Measurements from ENCODE around the gene ATAD3A.

ATAD3A gene

DNA sequence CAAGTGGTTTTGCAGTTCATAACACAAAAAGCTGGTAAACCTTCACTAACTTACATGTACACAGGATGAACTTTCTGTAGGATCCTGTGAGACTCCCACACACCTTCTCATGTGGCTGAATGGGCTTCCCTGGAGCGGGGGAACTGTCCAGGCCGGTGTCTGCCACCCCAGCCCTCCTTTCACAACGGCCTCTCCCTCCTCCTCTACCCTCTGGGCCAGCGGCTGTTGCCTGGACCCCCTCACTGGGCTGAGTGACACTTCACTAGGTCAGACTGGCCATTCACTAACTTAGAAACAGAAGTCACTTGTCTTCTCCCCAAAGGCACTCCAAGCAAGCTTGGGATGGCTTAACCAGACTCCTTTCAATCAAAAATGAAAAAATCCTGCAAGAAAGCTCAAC is 46.6 kb downstream of the ATAD3A start:
- no peak for DNase-seq

DNA sequence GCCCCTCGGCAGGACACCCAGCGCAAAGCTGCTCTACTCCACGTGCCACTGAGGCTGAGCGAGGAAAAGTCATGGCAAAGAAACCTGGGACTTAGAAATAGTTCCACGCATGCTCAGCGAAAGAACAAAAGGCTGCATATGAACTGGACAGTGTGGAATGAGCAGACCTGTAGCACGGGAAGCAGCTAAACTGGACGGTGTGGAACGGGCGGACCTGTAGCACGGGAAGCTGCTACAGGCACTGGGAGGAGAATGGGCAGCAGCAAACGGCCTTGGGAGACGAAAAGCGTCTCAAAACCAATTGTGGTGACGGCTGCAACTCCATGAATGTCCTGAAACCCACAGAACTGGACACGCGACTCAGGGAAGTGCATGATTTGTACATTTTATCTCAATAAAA is 47.1 kb downstream of the ATAD3A start:
- no peak for DNase-seq

DNA sequence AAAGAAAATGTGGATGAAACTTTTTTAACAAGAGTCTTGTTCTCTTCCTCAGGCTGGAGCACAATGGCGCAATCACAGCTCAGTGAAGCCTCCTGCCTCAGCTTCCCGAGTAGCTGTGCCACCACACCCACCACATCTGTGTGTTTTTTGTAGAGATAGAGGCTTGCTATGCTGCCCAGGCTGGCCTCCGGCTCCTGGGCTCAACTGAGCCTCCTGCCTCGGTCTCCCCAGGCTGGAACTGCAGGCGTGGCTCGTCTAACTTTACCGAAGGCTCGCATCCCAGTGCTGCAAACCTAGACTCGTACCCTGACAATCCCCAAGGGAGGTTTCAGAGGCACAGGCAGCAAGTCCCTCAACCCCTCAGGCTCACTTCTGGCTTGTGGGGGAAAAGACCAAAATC is 48.2 kb downstream of the ATAD3A start:
- no peak for DNase-seq

DNA sequence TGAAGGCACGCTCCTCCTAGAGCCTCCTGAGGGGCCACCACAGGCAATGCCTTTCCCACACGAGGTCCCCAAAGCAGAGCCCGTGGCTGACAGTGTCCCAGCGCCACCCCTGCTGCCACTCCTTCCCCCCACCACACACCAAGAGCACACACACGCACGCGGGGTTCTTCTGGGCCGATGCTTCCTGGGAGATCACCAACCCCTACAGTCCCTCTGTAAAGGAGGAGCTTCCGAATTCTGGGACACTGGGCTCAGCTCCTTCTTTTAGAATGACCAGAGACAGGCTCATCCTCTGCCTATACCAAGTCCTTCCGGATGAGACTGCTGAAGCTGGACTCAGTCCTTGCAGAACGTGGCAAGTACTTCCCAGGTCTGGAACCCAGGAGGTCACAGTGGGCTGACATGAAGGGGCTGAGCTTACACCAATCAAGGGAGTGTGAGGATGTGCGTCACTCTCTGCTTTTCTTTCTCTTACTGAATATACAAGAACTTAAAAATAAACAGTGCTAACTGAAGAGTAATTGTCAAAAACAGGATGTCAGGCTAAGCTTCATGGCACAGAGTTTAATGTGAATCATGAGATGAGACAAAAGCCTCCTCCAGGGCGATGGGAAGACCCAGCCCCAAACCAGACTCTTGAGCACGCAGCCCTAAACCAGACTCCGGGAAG is 50.0 kb downstream of the ATAD3A start:
- no peak for DNase-seq

DNA sequence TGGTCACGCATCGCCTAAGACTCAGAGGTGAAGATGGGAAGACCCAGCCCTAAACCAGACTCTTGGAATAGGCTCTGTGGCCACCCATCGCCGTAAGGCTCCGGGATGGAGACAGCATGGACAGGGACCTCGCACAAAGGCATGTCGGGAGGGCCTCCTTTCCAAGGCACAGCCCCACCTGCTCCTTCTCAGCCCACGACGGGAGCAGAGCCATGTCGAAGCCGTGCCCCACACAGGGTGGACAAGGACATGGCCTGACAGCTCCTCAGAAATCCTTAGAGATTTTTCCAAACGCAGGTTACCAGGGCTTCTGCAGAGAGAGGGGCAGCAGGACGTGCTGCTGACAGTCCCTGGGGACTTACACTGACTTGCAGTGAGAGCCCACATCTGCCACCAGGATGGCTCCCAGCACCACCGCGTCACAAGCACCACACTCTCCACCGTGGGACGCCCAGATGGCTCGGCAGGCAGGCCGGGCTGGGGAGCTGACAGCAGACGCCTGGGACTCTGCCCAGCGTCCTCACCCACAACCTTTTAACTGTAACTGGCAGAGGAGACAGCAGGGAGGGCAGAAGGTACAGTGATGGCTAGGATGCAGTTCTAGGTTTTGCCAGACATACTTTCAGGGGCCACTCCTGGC is 50.7 kb downstream of the ATAD3A start:
- DNase-seq: no peak

DNA sequence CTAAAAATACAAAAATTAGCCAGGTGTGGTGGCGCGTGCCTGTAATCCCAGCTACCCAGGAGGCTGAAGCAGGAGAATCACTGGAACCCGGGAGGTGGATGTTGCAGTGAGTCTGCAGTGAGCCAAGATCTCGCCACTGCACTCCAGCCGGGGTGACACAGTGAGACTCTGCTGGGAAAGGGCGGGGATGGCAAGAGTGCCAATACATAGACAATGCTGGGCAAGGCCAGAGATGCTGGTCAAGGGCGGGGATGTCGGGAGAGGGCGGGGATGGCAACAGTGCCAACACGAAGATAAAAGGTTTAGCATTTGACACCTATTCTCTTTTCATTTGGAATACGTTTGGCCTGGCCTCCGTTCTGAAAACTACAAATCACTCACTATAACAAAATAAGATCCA is 51.7 kb downstream of the ATAD3A start:
- DNase-seq: no peak

DNA sequence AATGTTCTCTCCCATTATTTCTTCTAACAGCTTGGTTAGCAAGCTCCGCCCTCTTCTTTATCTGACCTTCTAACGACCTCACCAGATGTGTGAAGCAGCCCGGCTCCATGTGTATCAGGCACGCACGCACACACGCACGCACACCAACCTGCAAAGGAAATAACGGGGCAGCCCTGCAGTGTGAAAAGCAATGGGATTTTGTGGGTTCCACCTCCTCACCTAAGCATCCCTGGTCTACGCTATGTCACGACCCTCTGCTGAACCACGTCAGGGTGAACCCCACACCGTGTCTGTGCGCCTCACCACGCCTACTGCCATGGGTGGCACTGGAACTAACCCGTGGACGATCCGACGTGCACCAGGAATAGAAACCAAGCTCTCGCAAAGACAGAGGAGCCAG is 52.3 kb downstream of the ATAD3A start:
- DNase-seq: no peak

DNA sequence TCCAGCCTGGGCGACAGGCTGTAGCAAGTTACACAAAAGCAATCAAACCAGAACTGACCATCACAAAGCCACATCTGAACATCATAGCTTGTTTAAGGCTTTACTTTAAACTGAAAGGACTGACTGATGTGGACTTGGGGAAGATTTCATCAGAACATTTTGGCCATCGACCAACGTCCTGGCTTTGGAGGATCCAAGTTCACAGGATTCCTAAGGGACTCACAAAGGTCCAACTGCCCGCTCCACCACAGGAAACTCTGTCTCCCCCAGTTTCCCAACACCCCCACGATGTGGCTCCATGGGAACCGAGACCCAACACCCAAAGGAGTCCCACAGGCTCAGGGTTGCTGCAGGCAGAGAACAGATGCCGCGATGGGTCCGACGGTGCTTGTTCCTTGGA is 53.4 kb downstream of the ATAD3A start:
- DNase-seq: no peak

DNA sequence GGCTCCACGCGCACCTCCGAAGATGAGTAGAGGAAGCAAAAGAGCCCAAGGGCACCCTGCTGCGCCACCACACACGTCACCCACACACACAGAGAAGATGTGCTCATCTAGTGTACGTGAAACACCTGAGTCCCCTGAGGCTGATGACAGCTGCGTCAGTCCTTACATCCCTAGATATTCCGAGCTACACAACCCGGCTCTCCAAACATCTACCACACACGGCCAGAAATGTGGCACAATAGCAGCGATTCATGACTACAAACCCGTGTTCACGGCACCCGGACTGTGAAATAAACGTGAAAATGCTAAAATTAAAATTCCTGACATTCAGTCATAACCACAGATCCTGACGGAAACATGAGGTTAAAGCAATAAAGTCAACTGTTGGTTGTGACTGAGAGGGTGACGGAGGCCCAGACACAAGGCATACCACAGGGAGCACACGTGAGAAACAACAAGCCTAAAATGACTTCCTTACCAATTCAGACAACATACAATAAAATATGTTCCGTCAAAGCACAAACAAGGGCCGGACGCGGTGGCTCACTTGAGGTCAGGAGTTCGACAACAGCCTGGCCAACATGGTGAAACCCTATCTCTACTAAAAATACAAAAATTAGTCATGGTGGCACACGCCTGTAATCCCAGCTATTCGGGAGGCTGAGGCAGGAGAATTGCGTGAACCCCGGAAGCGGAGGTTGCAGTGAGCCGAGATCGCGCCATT is 55.4 kb downstream of the ATAD3A start:
- no peak for DNase-seq

DNA sequence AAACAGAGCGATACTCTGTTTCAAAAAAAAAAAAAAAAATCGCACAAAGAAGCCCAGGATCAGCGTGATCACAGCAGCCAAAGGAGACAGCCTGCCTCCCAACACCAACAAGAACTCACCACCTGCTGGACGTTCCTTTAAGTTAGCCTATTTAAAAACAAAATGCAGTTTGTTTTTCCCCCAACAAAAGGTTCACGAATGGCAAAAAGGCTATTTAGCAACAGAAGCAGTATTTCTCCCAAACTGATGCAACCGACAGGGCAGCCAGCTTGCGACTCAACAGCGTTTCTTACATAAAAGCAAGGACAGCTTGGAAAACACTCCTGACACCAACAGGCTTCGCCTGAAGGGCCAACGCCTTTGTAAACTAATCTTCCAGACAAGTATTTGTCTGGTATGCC is 55.9 kb downstream of the ATAD3A start:
- no peak for DNase-seq

DNA sequence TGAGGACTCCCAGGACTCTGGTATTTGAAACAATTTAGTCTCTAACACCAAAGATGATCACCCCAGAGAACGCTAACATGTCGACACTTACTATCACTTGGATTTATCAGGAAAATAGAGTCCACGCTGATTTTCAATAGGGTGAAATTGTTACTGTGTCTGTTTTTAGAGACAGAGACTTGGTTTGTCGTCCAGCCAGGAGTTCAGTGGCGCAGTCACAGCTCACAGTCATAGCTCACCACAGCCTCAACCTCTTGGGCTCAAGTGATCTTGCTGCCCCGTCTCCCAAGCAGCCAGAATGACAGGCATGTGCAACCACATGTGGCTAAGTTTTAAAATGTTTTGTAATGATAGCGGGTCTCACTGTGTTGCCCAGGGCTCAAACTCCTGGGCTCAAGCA is 57.4 kb downstream of the ATAD3A start:
- no peak for DNase-seq

DNA sequence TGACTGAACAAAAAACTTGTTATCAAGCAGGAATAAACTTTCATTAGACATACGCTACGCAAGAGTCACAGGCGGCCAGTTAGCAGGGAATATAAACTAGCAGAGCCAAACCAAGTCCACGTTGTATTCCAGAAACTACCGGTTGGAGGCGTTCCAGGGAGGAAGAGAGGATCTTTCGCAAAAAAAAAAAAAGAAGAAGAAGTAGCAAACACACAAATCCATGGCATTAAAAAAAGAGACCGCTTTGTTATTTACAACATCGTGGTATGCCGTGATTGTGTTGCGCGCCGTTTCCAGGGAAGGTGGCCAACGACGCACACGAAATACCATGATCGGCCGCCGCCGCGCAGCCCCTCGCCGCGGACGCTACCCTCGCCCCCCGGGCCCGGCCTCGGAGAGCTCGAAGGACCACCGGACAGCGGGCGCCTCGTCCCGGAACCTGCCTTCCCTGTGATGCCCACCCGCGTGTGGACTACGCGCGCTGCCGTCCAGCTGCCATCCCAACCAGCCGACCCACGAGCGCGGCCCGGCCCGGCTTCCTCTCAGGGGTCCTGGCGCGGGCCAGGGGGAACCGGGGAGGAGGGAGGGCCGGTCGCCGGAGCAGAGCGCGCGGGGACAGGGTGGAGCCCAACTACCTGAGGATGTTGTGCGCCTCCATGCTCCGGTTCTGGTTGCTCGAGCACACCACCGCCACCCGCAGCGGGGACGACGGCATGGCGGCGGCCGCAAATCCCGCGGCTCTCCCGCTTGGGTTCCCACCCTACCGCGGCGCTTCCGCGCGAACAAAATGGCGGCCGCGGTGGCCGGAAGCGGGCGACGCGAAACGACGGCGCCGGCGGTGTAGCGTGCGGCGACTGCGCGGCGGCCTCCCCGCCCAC is 62.1 kb downstream of the ATAD3A start:
- DNase-seq: peak; percentile 64 to 88

DNA sequence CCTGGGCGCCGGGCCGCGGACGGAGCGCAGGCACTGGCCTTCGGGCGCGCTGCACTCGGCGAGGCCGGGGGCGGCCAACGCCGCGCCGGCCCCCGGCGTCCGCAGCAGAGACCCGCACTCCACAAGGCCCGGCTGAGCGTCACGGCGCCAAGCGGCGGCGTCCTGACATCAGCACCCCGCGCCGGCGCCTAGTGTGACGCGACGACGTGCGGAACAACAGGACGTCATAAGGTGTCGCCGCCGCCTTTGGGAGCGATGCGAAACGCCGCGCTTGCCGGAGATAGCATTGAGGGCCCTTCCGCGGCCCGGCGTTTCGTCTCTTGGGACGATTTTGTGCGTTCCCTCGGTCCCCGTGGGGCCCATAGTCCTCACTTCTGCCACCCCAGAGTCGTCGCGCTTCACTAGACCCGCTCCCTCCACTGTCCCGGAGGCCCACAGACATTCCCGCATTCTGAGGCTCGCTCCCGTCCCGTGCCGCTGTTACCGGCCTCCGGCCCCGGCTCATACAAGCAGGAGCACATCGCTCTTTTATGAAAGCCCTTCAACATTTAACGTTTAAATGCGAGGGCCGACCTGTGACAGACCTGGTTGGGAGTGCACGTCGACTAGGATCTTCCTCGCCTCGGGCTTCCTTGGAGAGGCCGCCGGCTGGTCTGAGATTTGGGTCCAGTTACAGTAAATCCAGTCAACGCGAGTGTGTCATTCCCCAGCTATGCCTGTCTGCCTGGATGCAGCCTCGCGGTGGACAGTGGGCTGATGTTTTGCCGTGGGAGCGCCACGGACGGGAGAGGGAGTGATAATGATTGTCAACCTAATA is 63.0 kb downstream of the ATAD3A start, which contains the start of gene SSU72:
SSU72 (minus strand) TSS at position 143 of the 817 bp plus-strand sequence. CDS start 306 bp downstream, outside the sequence.
- DNase-seq: peak; percentile 77 to 92

DNA sequence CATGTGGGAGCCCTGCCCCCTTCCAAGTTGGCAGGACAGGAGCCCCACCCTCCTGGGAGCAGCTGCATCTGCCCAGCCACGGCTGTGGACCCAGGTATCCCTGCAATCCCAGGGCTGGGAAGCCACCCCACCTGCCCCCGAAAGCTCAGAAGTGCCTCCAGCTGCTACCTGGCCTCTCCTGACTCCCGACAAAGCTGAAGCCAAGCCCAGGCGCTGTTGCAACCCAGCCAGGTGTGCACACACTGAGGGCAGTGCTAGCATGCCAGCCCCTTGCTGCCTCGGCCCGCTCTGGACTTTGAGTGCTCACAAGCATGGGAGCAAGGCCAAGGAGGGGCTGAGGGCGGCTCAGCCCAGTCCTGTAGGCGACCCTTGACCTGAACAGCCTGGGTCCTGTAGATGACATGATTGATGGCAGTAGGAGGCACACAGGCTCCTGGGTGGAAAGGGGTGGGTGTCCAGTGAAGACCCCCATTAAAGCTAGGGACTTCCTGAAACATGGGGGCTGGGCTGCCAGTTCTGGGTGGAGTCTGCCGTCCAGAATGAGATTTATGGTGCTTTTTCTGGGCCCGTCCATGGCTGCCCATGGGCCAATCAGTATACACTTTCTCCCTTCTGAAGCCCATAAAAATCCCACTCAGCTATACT is 65.5 kb downstream of the ATAD3A start:
- no peak for DNase-seq

DNA sequence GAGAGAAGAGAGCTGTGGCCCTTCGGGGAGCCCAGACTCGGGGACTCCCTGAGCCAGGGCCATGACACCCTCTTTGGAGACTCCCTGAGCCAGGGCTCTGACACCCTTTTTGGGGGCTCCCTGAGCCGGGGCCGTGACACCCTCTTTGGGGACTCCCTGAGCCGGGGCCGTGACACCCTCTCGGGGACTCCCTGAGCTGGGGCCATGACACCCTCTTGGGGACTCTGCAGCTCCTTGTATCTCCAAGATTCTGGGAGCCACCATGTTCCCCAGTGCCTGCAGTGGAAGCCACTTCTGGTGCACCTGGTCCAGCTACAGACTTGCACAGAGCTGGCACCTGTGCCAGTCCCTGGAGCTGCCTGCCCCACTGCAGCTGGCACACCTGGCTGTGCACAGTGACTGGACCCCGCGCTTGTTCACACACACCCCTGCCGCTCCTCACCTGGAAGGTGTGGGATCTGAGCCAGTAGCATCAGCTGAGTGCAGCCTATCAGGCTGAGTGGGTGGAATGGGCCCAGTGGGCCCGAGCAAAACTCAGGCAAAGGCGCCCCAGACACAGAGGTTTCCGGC is 66.5 kb downstream of the ATAD3A start:
- DNase-seq: no peak

DNA sequence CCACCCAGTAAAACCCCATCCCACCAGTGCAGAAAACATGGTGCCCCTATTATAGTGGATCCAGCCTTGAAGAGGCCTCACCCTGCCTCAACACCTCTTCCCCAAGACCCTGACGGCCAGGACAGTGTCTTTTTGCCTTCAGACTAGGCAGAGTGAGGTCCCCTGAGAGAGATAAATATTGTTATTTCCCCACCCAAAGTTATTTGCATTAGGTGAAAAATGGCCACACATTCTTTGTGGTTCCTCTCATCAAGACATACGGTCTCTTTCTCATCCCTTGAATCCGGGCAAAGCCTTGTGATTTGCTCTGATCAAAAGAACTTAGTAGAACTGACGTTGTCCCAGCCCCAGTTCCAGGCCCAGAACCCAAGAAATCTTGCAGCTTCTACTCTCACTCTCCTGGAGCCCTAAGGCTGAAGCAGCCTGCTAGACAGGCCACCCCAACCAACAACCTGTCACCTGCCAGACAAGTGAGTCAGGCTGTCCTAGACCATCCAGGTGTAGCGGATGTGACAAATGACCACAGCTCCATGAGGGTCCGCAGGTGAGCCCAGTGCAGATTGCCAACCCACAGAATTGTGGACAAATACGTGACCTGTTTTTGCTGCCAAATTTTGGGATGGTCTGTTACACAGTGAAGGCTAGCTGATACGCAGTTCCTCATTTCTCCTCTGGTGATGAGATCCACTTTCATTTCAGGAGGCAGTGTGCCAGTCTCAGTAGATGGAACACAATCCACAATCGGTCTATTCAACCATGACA is 70.8 kb downstream of the ATAD3A start:
- no peak for DNase-seq

DNA sequence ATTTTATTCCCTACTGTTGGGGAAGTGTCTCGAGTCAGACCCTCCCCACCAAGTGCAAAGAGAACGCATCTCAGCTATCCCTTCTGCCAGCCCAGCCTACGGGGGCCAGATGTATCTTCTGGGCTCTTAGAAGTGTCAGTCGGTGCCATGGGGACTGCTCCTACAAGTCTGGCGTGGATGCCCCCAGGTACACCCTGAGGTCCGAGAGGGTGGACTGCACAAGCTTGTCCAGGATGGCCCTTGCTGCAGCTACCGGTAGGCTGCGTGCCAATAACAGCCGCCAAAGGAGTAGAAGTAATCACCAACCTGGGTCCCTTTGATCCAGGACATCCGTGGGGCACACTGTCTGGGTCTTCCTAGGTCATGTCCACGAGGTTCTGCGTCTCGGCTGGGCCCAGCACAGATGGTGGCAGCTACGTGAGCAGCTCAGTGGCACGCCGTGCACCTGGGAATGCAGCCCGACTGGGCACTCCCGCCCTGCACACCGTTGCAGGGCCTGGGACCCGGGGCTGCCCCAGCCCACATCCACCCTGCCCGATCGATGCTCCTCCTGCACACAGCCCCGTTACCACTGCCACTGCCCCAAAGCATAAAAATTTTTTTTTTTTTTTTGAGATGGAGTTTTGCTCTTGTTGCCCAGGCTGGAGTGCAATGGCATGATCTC is 71.5 kb downstream of the ATAD3A start:
- DNase-seq: no peak

Measured in NCI-H1930 (cell line).